ENCODE data around the gene ZG16. TPM values are rescaled to one million over a fixed set of nuclear protein-coding genes. Genes with fewer than 3 reads are reported as not detected.

ZG16 gene
- total and polyA plus RNA-seq, 2 of the 8 experiments (the other 6 are each of a cell fraction or from before 2014, with no cell fraction given), result not detected

- Histone ChIP-seq H3K27ac (ENCODE audit: low read depth, low read length) (no peak overlapping the region), H3K14ac (ENCODE audit: insufficient read length) (no peak overlapping the region), H2BK12ac (ENCODE audit: low read depth, low read length) (no peak overlapping the region), H3K4me2 (ENCODE audit: insufficient read depth in 1 of 2, low read depth in 2 of 2, low read length in 2 of 2) (no peak overlapping the region), H3K23me2 (ENCODE audit: low read depth, low read length) (peaks cover 4% of the 10 kb centered on the region), H2BK15ac (ENCODE audit: low read length) (no peak overlapping the region), H3K56ac (replicated peaks; ENCODE audit: insufficient read length, low read depth, low read length) (no peak overlapping the region), H3K9me3 (ENCODE audit: insufficient read depth in 2 of 2, low read depth in 1 of 2, low read length in 1 of 2) (no peaks in the 10 kb centered on the region), H2BK5ac (ENCODE audit: low read depth, low read length) (no peak overlapping the region), H3K18ac (ENCODE audit: extremely low read depth, low read length) (no peak overlapping the region), H4K91ac (replicated peaks; ENCODE audit: insufficient read length, low read length) (no peak overlapping the region), H3K79me1 (ENCODE audit: low read depth, low read length) (peaks cover 5% of the 10 kb centered on the region; the same call in 1 of the 2 replicates), H3K4me1 (replicated peaks in 1 of 4; ENCODE audit: control insufficient read depth in 3 of 4, insufficient read depth in 4 of 4, low read length in 3 of 4) (peaks cover 0 to 9% (median 5%) of the 10 kb centered on the region in 4 experiments; a peak in 5 of 7 replicates), H3K27me3 (replicated peaks in 1 of 4; ENCODE audit: control insufficient read depth in 3 of 4, extremely low read depth in 1 of 4, insufficient read depth in 3 of 4, low read length in 3 of 4) (no peaks in the 10 kb centered on the region), H3K36me3 (ENCODE audit: control insufficient read depth in 2 of 4, insufficient read depth in 4 of 4, low read length in 3 of 4) (peaks cover 12 to 23% (median 18%) of the 10 kb centered on the region in 4 experiments), H4K20me1 (replicated peaks in 1 of 2; ENCODE audit: control insufficient read depth in 1 of 2, insufficient read depth in 2 of 2, low read length in 2 of 2) (peaks cover 2 to 4% of the 10 kb centered on the region in 2 experiments), H2AFZ (ENCODE audit: low read length) (no peak overlapping the region), H3K9ac (replicated peaks in 1 of 4; ENCODE audit: extremely low read depth in 1 of 4, low read depth in 3 of 4, low read length in 3 of 4) (no peak overlapping the region; a peak in 1 of 7 replicates), H2AK5ac (ENCODE audit: low read depth, low read length) (no peak overlapping the region), H3K79me2 (ENCODE audit: control insufficient read depth in 1 of 2, insufficient read depth in 2 of 2, low read length in 2 of 2) (peaks cover 0 to 18% of the 10 kb centered on the region in 2 experiments; a peak in 1 of 4 replicates), H3K4me3 (ENCODE audit: extremely low read depth in 1 of 4, insufficient read depth in 2 of 4, low read depth in 3 of 4, low read length in 4 of 4) (no peak overlapping the region; a peak in 1 of 8 replicates), H3K4ac (replicated peaks; ENCODE audit: insufficient read length, low read depth, low read length) (no peak overlapping the region), H4K8ac (ENCODE audit: extremely low read depth, insufficient read depth, low read length) (no peak overlapping the region), H2BK20ac (ENCODE audit: low read length) (no peak overlapping the region), H3K23ac (ENCODE audit: insufficient read length) (no peak overlapping the region), H2BK120ac (replicated peaks; ENCODE audit: low read depth, low read length) (no peak overlapping the region), H4K5ac (ENCODE audit: insufficient read length, low read depth, low read length) (no peak overlapping the region)
- ChIA-PET POLR2A (ENCODE audit: partially characterized antibody) (interaction anchor here (0.6 to 16.6 kb wide), 11 partner anchors 9 to 211 kb away, joined by 3 to 167 read pairs (median 5); no protein-coding TSS in a partner anchor), CTCF (ENCODE audit: partially characterized antibody) (interaction anchor here (1.0 to 17.5 kb wide), 9 partner anchors 9 to 234 kb away, joined by 3 to 212 read pairs (median 5); partner anchors contain the start of gene MAZ)
- no peak for TF ChIP-seq SP2 (IDR thresholded peaks at IDR 0.05; ENCODE audit: low read length)
- FAIRE-seq, result no peak
- 85% methylated on average over 10 of the region's 11 CpGs; no CpG with 5 or more reads in 1 of the 2 experiments for WGBS, 2 experiments (ENCODE audit: extremely low coverage in 1 of 2, insufficient coverage in 1 of 2, insufficient read length in 1 of 2, insufficient replicate concordance in 2 of 2, low coverage in 1 of 2, low lambda C conversion rate in 2 of 2, missing lambda C conversion rate in 1 of 2)
- DNase-seq (ENCODE audit: low read depth in 1 of 2, low spot score in 2 of 2), result no peak
Measured at GRCh38 chr16:29820730-29821642, 42.9 kb downstream of the ZG16 start.
